GM18867 (cell line): ENCODE measurements around the gene MCEMP1.

Source experiments
- ATAC-seq: cut with Tn5 transposase; IDR thresholded peaks from one replicate; pipeline ENCODE4 v1.9.1; 2021; ENCODE audit warnings: mild to moderate bottlenecking, moderate library complexity; ENCODE audit not compliant: unreplicated experiment

MCEMP1 gene

GRCh38 chr19:7670150-7670783 lies 6.6 kb upstream of the MCEMP1 start:
- ATAC-seq: no peak

GRCh38 chr19:7670790-7671189 lies 6.1 kb upstream of the MCEMP1 start:
- no peak for ATAC-seq

GRCh38 chr19:7672522-7672921 lies 4.4 kb upstream of the MCEMP1 start:
- no peak for ATAC-seq

DNA sequence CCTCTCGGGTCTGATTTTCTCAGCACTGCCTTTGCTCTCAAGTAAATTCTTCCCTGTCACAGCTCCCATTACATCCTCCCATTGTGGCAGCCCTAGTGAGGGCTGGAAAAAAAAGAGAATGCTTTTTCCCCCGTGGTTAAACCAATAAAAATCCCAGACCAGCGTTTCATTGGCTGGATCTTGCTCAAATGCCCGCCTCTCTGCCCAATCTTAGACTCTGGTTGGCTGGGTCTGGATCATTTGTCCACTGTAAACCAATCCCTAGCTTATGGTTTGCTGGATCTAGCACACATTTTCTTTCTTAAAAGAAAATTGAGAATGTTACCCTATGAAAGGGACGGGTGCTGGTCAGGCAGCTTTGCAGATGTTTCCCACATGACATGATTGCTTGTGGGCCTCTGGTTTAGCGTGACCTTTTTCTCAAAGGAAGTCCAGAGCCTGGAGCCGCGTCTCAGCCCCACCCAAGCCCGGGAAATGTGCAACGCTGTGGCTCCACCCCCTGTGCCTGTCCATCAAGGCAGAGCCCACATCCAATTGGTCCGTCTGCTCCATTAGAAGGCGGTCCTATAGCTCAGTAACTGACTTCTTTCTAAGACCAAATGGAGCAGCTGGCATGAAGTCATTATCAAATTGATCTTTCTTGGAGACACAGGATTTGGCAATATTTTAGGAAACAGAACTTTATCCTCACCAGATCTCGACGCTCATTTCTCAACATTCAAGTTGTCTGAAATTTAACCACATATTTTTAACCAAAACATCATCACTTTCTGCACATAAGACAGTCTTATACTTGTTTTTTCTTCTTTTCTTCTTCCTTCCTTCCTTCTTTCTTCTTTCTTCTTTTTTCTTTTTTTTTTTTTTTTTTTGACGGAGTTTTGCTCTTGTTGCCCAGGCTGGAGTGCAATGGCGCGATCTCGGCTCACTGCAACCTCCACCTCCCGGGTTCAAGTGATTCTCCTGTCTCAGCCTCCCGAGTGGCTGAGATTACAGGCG lies 2.6 kb upstream of the MCEMP1 start:
- ATAC-seq: no peak

DNA sequence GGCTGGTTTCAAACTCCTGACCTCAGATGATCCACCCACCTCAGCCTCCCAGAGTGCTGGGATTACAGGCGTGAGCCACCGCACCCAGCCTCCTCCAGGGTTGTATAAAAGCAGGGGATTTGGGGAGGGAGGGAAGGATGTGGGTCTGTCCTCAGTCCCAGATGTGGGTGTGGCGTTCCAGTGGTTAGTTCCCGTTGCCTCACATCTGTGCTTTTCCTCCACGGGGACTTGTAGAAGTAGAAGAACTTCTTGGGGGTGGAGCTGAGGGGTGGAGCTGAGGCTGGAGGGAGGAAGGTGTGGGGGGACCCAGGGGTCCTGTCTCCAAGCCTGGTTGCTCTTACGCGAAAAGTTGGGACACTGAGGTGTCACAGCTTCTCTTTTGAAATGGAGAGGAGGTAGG lies 514 bp upstream of the MCEMP1 start:
- ATAC-seq: no peak

- ATAC-seq: no peak
Measured at GRCh38 chr19:7677669-7678311, 900 bp downstream of the MCEMP1 start.

DNA sequence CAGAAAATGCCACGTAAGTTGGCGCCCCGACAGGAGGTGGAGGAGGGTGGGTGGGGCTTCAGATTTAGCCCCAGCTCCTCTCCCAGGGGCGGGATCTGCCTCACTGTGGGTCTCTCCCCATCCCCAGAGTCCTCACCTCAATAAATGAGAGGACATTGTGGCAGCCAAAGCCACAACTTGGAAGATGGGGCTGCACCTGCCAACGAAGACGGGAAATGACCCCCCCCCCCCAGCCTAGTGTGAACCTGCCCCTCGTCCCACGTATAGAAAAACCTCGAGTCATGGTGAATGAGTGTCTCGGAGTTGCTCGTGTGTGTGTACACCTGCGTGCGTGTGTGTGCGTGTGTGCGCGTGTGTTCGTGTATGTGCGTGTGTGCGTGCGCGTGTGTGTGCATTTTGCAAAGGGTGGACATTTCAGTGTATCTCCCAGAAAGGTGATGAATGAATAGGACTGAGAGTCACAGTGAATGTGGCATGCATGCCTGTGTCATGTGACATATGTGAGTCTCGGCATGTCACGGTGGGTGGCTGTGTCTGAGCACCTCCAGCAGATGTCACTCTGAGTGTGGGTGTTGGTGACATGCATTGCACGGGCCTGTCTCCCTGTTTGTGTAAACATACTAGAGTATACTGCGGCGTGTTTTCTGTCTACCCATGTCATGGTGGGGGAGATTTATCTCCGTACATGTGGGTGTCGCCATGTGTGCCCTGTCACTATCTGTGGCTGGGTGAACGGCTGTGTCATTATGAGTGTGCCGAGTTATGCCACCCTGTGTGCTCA lies 2.3 kb downstream of the MCEMP1 start:
- peak; percentile 40 for ATAC-seq

- ATAC-seq: no peak
Measured at GRCh38 chr19:7679771-7680605, 3.1 kb downstream of the MCEMP1 start.

DNA sequence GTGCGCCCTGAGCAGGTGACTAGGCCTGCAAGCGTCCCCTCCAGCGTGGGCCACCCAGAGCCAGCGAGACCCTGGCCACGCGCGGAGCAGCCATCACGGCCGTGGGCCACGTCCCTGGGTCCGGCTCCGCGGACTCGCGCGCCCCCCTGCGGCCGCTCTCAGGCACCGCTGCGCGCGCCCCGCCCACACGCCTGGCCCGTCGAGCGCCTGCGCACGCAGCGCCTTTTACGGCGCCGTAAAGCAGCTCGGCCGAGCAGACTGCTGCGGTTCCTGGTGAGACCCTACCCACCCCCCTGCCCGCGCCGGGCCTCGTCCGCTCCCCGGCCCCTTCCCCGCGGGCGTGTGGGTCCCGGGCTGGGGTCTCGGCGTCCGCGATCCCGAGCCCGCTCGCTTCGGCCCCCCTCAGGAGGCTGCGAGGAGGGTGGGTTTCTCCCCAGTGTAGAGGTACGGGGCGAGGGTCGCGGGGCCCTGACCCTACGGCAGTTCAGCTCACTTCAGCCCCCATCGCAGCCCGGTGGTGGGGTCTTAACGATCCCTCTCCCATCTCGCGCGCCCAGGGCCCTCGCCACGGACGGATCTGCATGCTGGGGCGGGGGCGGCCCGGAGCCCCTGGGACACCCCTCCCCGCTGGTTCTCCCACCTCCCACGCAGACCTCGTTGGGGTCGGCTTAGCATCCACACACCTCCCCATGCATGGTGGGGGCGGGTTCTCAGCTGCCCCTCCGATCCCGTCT lies 3.9 kb downstream of the MCEMP1 start, which contains the start of gene TRAPPC5:
TSS of gene TRAPPC5 (plus strand) at position 228 of the 734 bp plus-strand sequence. CDS start 1,421 bp downstream, outside the sequence.
- peak; percentile 64 for ATAC-seq

DNA sequence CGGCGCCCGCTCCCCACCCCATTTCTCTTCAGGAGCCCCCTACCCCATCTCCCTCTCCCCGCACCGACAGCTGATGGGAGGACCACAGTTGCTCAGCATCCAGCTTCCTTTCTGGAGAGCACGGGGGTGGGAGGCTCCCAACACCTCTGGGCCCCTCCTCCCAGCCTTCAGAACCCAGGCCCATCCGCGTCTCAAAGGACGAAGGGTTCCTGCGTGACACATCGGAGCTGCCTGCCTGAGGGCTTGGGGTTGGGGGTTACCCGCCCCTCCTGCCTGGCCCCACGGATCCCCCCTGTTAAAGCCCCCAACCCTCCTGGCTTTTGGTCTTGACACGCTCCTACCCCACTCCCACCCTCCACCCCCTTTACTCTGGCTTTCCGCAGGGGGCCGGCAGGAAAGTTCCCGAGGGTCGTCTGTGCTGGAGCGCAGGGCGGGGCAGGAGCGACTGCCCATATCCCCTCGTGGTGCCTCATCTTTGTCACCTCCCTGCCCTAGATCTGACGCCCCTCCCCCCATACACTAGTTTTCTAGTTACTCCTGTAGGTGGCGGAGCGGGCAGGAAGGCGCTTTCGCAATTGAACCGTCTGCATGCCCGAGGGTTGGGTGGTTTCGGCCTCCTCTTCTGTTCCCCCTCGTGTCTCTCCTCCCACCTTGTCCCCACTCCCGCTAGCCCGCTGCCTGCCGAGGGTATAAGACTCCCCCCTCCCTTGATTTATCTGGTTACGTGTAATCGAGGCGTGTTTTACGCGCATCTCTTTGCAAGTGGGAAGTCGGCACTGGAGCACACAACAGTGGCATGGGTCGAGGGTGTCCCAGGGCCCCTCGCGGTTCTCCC lies 4.7 kb downstream of the MCEMP1 start:
- ATAC-seq: peak; percentile 5

GRCh38 chr19:7682175-7682855 lies 5.4 kb downstream of the MCEMP1 start:
- ATAC-seq: no peak

- no peak for ATAC-seq
Measured at GRCh38 chr19:7685546-7686445, 8.9 kb downstream of the MCEMP1 start.

DNA sequence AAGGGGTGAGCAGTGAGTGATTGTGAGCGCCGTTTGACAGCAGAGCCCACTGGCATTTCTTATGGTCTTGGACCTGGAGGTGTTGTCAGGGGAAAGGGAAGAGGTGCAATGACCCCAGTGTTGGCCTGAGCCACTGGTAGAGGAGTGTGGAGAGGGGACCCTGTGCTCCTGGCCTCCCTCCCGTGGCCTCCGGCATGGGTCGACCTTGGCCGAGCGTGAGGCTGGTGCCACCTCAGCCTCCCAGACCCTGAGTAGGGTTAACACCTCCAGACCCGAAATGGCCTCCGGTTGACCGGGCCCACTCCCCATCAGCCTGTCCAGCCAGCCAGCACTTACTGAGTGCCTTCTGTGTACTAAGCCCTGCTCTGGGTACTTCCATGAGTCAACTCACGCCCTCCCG lies 10.3 kb downstream of the MCEMP1 start:
- no peak for ATAC-seq

GRCh38 chr19:7689165-7689564 lies 12.3 kb downstream of the MCEMP1 start:
- no peak for ATAC-seq

DNA sequence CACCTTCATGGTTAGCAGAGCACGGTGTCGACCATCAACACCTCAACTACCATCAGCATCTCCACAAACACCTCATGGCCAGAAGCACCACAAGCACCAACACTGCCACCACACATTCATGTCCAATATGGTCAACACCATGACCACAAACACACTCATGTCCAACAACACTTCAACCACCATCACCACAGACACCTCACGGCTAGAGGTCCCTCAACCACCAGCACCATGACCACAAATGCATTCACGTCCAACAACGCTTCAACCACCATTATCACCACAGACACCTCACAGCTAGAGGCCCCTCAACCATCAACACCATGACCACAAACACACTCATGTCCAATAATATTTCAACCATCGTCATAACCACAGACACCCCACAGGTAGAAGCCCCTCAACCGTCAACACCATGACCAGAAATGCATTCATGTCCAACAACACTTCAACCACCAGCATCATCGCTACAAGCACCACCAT lies 13.9 kb downstream of the MCEMP1 start:
- peak; percentile 49 for ATAC-seq

GRCh38 chr19:7691497-7691896 lies 14.6 kb downstream of the MCEMP1 start:
- no peak for ATAC-seq
